IPS-18a (cell line): ENCODE measurements around the gene ABCA6.

Source experiments
- H3K27ac ChIP-seq: one replicate; pipeline ENCODE4 v1.5.1; 2013; ENCODE audit warnings: low read length
- H3K27me3 ChIP-seq: one replicate; pipeline ENCODE4 v1.6.1; 2013; ENCODE audit warnings: mild to moderate bottlenecking, low read length; ENCODE audit not compliant: control insufficient read depth, insufficient read depth
- H3K36me3 ChIP-seq: one replicate; pipeline ENCODE4 v1.6.1; 2013; ENCODE audit warnings: low read depth, low read length; ENCODE audit not compliant: control insufficient read depth
- H3K4me1 ChIP-seq: one replicate; pipeline ENCODE4 v1.6.1; 2013; ENCODE audit warnings: low read depth, low read length; ENCODE audit not compliant: control insufficient read depth
- H3K4me3 ChIP-seq: one replicate; pipeline ENCODE4 v1.5.1; 2013; ENCODE audit warnings: low read length
- H3K9ac ChIP-seq: one replicate; pipeline ENCODE4 v1.6.1; 2013; ENCODE audit warnings: mild to moderate bottlenecking, low read length, moderate library complexity
- H3K9me3 ChIP-seq: one replicate; pipeline ENCODE4 v1.6.1; 2013; ENCODE audit warnings: low read depth, low read length; ENCODE audit not compliant: control insufficient read depth

The ABCA6 gene

GRCh38 chr17:69069226-69069750 lies 72.4 kb downstream of the ABCA6 start:
- Histone ChIP-seq H3K36me3 (no peaks in the 10 kb centered on the region), H3K4me3 (no peak overlapping the region), H3K27ac (no peak overlapping the region), H3K9me3 (no peaks in the 10 kb centered on the region), H3K4me1 (peaks cover 9% of the 10 kb centered on the region), H3K27me3 (no peaks in the 10 kb centered on the region), H3K9ac (no peak overlapping the region)

DNA sequence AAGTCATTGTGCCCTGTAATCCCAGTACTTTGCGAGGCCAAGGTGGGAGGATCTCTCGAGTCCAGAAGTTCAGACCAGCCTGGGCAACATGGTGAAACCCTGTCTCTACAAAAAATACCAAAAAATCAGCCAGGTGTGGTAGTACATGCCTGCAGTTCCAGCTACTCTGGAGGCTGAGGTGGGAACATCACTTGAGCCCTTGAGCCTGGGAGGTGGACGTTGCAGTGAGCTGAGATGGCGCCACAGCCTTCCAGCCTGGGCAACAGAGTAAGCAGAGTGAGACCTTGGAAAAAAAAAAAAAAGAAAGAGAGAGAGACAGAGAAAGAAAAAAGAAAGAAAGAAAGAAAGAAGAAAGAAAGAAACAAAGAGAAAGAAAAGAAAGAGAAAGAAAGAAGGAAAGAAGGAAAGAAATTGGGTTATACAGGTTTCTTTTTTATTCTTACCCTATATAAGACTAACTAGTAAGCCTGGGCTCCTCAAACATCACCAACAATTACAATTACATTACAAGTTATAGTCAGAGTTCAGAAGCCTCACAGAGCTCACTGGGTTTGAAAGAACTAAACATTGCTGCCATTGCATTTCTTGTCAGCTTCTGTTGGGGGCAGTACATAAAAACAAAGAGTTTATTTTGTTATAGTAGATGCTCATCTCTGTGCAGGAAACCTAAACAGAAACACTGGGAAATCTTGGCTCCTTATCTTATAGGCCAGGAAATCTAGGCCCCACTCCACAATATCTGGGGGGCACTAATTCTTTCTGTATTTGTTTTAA lies 74.2 kb downstream of the ABCA6 start:
- H3K36me3 ChIP-seq, result no peaks in the 10 kb centered on the region
- H3K27ac ChIP-seq, result no peak overlapping the region
- no peaks in the 10 kb centered on the region for H3K9me3 ChIP-seq
- no peaks in the 10 kb centered on the region for H3K27me3 ChIP-seq
- H3K4me1 ChIP-seq, result peaks cover 9% of the 10 kb centered on the region
- no peak overlapping the region for H3K4me3 ChIP-seq
- no peak overlapping the region for H3K9ac ChIP-seq

- H3K9ac ChIP-seq, result no peak overlapping the region
- H3K4me1 ChIP-seq, result peaks cover 9% of the 10 kb centered on the region
- no peaks in the 10 kb centered on the region for H3K9me3 ChIP-seq
- no peaks in the 10 kb centered on the region for H3K36me3 ChIP-seq
- H3K4me3 ChIP-seq, result no peak overlapping the region
- no peaks in the 10 kb centered on the region for H3K27me3 ChIP-seq
- no peak overlapping the region for H3K27ac ChIP-seq
These were observed 75.2 kb downstream of the ABCA6 start for GRCh38 chr17:69066482-69066881.

- Histone ChIP-seq H3K9ac (no peak overlapping the region), H3K36me3 (no peaks in the 10 kb centered on the region), H3K4me1 (peaks cover 9% of the 10 kb centered on the region), H3K9me3 (no peaks in the 10 kb centered on the region), H3K4me3 (no peak overlapping the region), H3K27ac (no peak overlapping the region), H3K27me3 (no peaks in the 10 kb centered on the region)
These were observed 76.6 kb downstream of the ABCA6 start for GRCh38 chr17:69065113-69065512.

GRCh38 chr17:69064476-69064875 lies 77.2 kb downstream of the ABCA6 start:
- Histone ChIP-seq H3K9ac (no peak overlapping the region), H3K36me3 (no peaks in the 10 kb centered on the region), H3K4me1 (peaks cover 5% of the 10 kb centered on the region), H3K4me3 (no peak overlapping the region), H3K27me3 (no peaks in the 10 kb centered on the region), H3K9me3 (no peaks in the 10 kb centered on the region), H3K27ac (no peak overlapping the region)

DNA sequence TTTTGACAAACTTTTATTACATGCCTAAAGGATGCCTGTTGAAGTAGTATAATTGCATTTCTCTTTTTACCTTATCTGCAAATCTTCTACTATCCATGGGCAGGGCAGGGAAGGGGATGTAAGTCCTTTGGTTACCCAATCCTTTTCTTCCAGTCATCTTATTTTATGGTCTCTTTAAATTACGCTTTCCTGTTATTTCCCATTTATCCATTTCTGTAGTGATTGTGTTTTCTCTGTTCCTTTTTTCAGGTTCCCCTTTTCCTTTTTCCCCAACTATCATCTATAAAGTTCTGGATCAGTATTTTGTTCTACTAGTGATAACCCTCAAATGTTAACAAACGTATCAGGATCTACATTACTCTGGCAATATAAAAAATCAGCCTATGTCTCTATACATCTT lies 77.7 kb downstream of the ABCA6 start:
- H3K27ac ChIP-seq, result no peak overlapping the region
- H3K9ac ChIP-seq, result no peak overlapping the region
- H3K4me1 ChIP-seq, result peaks cover under 1% of the 10 kb centered on the region
- no peaks in the 10 kb centered on the region for H3K36me3 ChIP-seq
- no peaks in the 10 kb centered on the region for H3K9me3 ChIP-seq
- no peak overlapping the region for H3K4me3 ChIP-seq
- no peaks in the 10 kb centered on the region for H3K27me3 ChIP-seq

GRCh38 chr17:69062860-69063581 lies 78.7 kb downstream of the ABCA6 start:
- Histone ChIP-seq H3K27ac (no peak overlapping the region), H3K27me3 (no peaks in the 10 kb centered on the region)

DNA sequence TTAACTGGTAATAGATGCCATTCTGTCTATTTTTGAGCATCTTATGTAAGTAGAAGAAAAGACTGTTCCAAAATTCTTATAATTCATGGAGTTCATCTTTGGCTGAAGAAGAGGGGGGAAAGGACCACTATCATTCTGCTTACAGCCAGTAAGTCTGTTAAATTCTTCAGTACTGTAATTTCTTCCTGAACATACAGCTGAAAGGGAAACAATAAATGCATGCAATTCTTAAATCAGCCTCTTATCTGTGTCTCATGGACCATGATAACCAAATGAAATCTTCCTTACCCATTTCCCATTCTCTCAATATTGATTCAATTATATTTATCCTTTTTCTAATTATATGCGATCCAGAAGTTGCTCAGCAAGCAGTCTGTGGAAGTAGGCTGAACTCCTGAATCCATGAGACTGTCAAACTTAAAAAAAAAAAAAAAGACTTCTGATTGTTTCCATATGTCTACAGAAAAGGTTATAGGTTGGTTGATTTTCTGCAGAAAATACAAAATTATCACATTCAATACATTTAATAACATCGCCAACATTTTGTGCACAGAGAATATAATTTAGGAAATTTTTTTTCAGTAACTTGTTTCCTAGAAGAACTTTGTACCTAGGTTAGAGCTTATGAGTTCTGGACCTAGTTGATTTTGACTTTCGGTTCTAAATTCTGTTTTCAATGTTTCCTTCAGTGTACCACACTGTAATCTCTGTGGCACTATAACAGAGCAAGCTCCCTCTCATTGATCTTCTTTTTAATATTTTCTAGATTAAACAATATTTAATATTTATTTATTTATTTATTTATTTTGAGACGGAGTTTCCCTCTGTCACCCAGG lies 79.8 kb downstream of the ABCA6 start:
- H3K9me3 ChIP-seq, result no peaks in the 10 kb centered on the region
- no peak overlapping the region for H3K27ac ChIP-seq
- H3K4me1 ChIP-seq, result no peaks in the 10 kb centered on the region
- no peak overlapping the region for H3K9ac ChIP-seq
- H3K36me3 ChIP-seq, result no peaks in the 10 kb centered on the region
- H3K27me3 ChIP-seq, result no peaks in the 10 kb centered on the region
- H3K4me3 ChIP-seq, result no peak overlapping the region

More at GRCh38 chr17:69062860-69063581, 78.7 kb downstream of the ABCA6 start:
- no peaks in the 10 kb centered on the region for H3K9me3 ChIP-seq
- no peaks in the 10 kb centered on the region for H3K36me3 ChIP-seq
- no peak overlapping the region for H3K9ac ChIP-seq
- no peaks in the 10 kb centered on the region for H3K4me1 ChIP-seq
- no peak overlapping the region for H3K4me3 ChIP-seq

DNA sequence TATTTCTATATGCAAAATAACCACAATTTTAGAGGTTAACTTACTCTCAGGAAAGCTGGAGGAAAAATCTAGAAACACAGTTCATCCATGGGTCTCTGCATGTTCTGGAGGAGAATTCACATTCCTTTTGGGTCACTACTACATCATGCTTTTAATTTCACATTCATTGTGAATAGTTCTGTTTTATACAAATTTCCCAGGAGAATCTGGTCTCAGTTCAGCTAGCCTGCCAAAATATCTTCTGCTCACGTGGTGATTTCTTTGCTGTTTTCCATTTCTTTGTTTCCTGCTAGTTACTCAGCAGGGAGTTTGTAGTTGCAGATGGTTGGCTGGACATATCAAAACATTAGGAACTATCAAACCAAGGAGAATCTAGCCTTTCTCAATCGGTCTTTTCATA lies 80.9 kb downstream of the ABCA6 start, which contains the start of gene ABCA9:
Gene ABCA9 (minus strand): TSS at position 106 of the 400 bp plus-strand sequence. CDS start 9,801 bp downstream, outside the sequence.
- Histone ChIP-seq H3K9me3 (no peaks in the 10 kb centered on the region), H3K4me3 (no peak within 1 kb of the TSS), H3K27ac (no peak within 1 kb of the TSS), H3K36me3 (no peaks in the 10 kb centered on the region), H3K9ac (no peak within 1 kb of the TSS), H3K4me1 (no peaks in the 10 kb centered on the region), H3K27me3 (no peaks in the 10 kb centered on the region)

DNA sequence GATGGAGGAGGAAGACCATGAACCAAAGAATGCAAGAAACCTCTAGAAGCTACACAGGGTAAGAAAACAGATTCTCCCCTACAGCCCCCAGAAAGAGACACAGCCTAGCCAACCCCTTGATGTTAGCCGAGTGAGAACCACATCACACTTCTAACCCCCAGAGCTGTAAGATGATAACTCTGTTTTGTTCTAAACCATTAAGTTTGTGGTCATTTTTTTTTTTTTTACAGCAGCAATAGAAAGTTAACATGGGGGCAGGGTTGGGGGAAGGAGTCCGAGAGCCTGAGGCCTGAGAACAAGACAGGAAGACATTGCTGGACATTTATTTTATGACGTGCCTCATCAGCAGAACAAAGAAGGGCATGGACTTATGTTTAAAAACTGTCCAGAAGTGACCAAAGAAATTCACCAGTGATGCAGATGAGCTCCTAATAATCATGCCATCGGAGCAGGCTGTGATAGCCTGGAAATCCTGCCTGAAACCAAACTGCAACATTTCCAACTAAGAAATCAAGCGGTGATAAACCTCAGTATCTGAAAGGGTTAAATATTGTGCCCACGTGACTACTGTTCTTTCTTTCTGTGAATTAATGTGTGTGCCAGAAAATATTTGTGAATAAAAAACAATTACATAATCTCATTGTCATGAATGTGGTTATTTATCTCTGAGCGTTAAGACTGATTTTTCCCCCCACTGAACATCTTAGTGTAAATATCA lies 82.1 kb downstream of the ABCA6 start:
- Histone ChIP-seq H3K9me3 (no peaks in the 10 kb centered on the region), H3K36me3 (no peaks in the 10 kb centered on the region), H3K27me3 (no peaks in the 10 kb centered on the region), H3K4me1 (no peaks in the 10 kb centered on the region), H3K9ac (no peak overlapping the region), H3K4me3 (no peak overlapping the region), H3K27ac (no peak overlapping the region)

DNA sequence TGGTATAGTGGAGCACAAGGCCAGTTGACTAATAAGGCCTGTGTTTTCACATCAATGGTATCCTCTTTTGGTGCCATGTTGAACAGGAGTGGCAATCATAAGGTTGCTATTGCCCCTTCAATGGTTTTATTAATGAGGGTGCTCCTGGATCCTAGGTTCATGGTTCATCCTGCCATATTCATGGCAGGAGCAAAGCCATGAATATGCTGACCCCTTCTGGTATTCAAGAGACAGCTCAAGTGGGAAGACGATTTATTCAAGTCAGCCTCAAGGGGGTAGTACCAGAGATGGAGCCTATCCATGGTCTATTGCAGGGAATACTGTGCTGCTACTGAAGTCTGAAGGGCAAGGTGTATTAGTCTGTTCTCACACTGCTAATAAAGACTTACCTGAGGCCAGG lies 83.5 kb downstream of the ABCA6 start:
- no peaks in the 10 kb centered on the region for H3K4me1 ChIP-seq
- no peaks in the 10 kb centered on the region for H3K27me3 ChIP-seq
- H3K9me3 ChIP-seq, result no peaks in the 10 kb centered on the region
- H3K4me3 ChIP-seq, result no peak overlapping the region
- no peak overlapping the region for H3K27ac ChIP-seq
- no peaks in the 10 kb centered on the region for H3K36me3 ChIP-seq
- H3K9ac ChIP-seq, result no peak overlapping the region
